ENCODE measurements around the gene TIMM10.
"Not testable (repeated sequence)": the region's sequence is repeated elsewhere in the genome, so short reads cannot be mapped to it uniquely, and the experiment has no call there.

TIMM10 gene

DNA sequence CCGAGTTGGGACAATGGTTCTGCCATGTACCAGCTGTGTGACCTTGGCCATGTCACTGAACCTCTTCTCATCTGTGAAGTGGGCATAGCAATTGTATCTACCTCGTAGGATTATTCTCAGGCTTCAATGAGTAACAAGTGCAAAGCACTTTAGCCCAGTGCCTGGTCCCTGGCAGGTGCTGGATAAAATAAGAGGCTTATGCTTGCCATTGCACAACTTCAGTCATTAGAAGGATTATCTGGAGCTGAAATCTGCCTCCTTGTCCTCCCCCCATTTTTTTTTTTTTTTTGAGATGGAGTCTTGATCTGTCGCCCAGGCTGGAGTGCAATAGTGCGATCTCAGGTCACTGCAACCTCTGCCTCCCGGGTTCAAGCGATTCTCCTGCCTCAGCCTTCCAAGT lies 14.0 kb upstream of the TIMM10 start:
- H3K4me3 ChIP-seq: no peak overlapping the region
- H3K27ac ChIP-seq: no peak overlapping the region

DNA sequence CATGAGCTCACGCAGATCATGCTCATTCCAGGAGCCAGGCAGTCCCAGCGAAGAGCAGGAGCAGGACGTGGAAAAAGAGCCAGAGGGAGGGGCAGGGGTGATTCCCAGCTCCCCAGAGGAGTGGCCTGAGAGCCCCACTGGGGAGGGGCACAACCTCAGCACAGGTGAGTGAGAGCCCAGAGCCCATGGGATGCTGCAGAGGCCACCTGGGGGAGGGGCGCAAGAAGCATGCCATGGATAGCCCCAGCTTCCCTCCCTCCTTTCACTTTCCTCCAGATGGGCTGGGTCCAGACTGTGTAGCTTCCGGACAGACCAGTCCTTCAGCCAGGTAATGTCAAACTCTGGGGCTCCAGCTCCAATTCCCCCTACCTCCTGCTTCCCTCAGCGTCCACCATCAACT lies 13.0 kb upstream of the TIMM10 start:
- Histone ChIP-seq H3K4me3 (no peak overlapping the region), H3K27ac (no peak overlapping the region)

DNA sequence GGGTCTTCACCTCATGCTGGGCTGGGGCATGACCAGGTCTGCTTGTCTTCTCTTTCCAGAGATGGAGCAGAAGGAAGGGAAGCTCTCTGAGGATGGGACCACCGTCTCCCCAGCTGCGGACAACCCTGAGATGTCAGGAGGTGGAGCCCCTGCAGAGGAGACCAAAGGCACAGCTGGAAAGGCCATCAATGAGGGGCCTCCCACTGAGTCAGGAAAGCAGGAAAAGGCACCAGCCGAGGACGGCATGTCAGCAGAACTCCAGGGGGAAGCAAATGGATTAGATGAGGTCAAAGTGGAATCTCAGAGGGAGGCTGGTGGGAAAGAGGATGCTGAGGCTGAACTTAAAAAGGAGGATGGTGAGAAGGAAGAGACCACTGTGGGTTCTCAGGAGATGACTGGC lies 12.0 kb upstream of the TIMM10 start:
- H3K27ac ChIP-seq: no peak overlapping the region
- no peak overlapping the region for H3K4me3 ChIP-seq

DNA sequence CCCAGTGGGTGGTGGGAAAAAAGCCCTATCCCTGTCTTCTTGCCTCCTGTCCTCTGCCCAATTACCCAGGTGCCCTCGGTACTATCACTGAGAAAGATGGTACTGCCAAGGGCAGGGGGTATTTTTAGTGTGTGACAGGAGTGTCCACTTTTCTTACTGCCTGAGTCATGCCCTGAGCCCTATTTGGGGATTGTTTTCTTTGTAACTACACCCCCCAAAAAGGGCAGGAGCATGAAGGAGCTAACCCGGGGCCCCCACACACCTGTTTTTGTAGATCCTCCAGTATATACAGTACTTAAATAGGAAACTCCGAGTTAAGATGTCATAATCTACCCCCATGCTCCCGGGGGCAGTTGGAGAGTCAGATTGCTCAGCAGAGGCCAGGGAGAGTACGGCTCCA lies 10.6 kb upstream of the TIMM10 start:
- no peak overlapping the region for H3K4me3 ChIP-seq
- no peak overlapping the region for H3K27ac ChIP-seq

DNA sequence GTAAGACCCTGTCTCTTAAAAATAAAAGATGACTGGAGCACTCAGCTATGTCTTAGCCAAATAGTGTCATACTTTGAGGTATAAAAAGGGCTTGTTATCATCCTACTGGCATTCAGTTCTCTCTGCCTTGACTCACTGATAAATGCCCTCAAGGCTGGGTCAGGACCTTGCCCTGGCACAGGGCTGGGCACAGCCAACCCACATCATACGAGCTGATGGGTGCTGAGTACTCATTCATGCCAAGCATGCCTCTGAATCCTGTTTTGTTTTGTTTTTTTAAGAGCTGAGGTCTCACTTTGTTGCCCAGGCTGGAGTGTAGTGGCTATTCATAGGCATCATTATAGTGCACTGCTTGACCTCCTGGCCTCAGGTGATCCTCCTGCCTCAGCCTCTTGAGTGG lies 8.8 kb upstream of the TIMM10 start:
- Histone ChIP-seq H3K4me3 (no peak overlapping the region), H3K27ac (no peak overlapping the region)

DNA sequence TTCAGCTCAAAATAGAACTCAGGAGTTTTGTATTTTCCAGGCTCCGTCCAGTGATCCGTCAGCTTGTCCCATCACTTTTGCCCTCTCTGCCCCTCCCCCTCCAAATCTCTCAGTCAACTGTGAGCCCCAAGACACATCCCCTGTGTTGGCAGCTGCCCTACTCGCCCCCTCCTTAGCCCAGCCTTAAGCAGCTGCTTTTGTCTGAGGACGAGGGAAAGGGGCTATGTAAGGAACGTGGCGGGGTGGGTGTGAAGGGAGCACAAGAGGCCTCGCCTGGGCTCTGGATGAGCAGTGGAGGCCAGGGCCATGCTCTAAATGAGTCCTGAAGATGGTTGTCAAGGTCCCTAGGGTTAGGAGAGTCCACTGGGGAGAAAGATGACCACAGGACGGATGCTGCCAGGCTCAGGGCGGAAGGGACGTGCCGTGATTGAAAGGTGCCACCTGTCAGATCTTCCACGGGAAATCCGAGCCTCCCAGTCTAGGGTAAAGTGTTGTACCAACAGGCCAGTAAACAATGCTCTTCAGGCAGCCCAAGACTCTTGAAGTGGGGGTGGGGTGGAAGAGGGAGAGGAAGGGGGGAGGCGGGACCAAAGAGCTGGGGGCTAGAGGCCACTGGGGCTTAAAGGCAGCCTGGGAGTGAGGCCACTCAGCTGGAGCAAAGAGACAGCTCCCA lies 6.5 kb upstream of the TIMM10 start, which contains the start of gene SMTNL1:
Gene SMTNL1 (plus strand): TSS at position 649 of the 673 bp plus-strand sequence. CDS start 5,048 bp downstream, outside the sequence.
- Histone ChIP-seq H3K4me3 (no peak within 1 kb of the TSS), H3K27ac (no peak within 1 kb of the TSS)

DNA sequence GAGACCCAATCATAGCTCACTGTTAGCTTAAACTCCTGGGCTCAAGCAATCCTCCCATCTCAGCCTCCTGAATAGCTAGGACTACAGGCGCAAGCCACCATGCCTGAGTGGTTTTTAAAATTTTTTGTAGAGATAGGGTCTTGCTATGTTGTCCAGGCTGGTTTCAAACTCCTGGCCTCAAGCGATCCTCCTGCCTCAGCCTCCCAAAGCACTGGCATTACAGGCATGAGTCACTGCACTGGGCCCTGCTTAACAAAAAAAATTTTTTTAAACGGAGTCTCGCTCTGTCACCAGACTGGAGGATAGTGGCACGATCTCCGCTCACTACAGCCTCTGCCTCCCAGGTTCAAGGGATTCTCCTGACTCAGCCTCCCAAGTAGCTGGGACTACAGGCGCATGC lies 3.9 kb upstream of the TIMM10 start:
- not testable (repeated sequence) for H3K27ac ChIP-seq, H3K4me3 ChIP-seq

DNA sequence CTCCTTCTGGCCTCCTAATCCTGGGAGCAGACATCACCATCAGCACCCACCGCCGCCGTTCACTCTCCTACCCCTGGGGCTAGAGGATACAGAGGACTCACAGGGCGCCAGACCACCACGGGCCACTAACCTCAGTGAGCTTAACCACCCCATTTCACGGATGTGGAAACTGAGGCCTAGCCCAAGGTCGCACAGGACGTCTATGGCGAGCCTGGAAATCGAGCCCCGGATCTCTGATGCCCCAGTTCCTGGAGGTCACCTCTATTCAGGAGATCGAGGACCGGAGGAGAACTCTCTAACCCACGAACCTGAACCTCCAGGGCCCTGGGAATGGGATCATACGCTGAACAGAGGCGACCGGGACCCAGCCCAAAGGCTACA lies 349 bp downstream of the TIMM10 start:
- Histone ChIP-seq H3K4me3 (peak overlapping the region; percentile 61 to 92 (median 78)), H3K27ac (peak overlapping the region in 20 of 21 experiments; percentile 50 to 87 (median 78))

DNA sequence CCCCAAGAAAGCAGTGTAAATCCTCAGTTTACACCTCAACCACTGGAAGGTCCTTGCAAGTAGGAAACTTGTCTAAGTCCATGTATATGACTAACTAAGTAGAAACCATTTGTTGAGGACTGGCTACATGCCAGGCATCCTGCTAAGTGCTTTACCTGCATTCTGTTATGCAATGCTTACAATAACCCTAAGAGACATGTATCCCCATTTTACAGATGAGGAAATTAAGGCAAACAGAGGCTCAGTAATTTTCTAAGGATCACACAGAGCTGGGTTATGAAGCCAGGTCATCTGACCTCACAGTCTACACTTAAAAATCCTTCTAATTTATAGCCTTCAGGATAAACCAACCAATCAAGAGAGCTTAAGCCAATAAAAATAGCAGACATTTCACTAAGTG lies 1.5 kb downstream of the TIMM10 start:
- H3K4me3 ChIP-seq: no peak overlapping the region
- no peak overlapping the region for H3K27ac ChIP-seq

DNA sequence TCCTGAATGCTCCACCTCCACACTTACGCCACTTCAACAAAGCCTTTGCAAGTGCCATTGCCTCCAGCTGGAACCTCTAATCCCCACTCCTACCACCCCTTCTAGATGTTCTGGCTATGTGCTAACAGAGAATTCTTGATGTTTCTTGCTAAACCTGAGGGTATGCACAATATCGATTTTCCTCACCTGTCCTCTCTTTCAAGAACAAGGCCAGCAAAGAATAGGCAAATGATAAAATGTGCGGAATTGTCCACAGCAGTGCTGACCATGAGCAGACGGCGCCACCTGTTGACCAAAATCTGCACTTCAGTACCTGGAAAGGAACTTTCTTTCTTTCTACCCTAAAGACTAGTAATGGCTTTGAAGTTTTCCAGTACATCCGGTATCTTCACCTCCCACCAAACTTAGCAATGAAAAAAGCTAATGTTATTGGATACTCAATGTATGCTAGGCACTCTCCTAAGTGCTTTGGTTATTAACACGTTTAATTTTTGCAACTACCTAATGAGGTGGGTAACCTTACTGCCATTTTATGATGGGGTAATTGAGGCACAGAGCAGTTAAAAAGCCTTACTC lies 3.4 kb downstream of the TIMM10 start:
- Histone ChIP-seq H3K4me3 (no peak overlapping the region), H3K27ac (no peak overlapping the region)

DNA sequence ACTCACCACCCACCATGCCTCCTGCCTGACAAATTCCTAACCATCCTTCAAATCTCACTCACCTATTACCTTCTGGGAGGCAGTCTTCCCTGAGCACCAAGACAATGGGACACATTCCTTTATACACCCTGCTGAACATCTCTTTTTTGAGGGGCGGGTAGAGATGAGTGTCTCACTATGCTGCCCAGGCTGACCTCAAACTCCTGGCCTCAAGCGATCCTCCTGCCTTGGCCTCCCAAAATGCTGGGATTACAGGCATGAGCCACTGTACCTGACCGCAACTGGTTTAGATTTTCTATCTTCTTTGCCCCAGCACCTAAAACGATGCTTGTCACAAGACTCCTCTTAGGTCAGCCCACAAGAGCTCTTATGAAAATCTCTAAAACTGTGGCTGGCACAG lies 7.1 kb downstream of the TIMM10 start:
- H3K4me3 ChIP-seq: no peak overlapping the region

DNA sequence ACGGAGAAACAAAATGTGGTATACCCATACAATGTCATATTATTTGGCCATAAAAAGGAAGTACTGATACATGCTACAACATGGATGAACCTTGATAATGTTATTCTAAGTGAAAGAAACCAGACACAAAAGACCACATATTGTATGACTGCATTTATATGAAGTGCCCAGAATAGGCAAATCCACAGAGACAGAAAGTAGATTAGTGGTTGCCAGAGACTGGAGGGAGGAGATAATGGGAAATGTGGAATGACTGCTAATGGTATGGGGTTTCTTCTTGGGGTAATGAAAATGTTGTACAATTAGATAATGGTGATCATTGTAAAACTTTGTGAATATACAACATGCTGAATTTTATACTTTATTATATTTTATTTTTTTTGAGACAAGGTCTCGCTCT lies 9.4 kb downstream of the TIMM10 start:
- Histone ChIP-seq H3K27ac (no peak overlapping the region), H3K4me3 (no peak overlapping the region)

More for the DNA sequence above, 7.1 kb downstream of the TIMM10 start:
- H3K27ac ChIP-seq: no peak overlapping the region

DNA sequence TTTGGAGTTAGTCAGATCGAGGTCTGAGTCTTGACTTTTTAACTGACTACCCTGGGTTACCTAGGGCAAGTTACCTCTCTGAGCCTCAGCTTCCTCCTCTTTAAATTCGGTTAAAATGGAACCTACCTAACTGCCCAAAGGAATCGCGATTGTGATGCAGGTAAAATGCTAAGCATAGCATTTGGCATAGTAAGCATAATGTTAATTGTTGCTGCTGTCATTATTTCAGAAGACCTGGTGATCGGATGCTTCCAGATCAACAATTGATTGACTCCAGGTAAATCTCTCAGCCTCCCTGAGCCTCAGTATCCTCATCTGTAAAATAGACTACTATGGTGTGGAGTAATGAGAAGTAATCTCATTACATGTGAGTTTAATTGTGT lies 14.5 kb downstream of the TIMM10 start:
- H3K4me3 ChIP-seq: peak overlapping the region; percentile 56 to 76 (median 73)
- peak overlapping the region in 8 of 21 experiments; percentile 36 to 82 (median 68) for H3K27ac ChIP-seq

DNA sequence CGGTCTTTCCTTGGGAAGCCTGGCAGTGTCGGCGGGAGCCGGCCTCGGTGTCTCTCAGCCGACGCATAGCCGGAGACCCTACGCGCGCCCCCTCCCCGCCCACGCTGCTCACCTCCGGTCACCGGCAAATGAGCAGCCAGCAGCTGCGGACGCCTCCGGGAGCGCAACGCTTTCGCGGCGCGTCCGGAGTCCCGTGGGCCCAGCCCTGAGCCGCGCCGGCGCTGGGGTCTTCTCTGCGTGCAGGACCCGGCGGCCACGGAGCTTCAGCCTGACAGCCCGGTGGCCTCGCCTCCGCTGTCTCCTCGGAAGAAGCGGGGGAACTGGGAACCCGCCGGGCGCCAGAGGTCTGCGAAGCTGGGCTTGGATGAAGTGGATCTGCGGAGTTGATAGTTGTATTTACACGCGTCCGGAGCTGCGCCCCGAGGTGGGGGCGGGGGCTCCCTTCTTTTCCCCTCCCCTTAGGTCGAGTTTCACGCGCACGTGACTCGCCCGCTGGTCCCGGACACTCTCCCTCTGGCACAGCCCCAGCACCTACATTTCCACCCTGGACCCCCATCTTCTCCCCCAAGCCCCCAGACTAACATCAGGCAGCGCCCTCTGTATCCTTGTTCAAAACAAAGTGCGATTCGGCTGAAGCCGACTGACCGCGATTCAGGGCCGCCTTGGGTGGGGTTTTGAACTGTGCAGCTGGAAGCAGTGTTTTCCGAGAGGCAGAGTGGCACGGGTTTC lies 15.1 kb downstream of the TIMM10 start, which contains the start of gene SLC43A1:
Gene SLC43A1 (minus strand): TSS at position 371 of the 729 bp plus-strand sequence. CDS start 1,591 bp downstream, outside the sequence.
- H3K4me3 ChIP-seq: peak within 1 kb of the TSS; percentile 56 to 76 (median 73)
- H3K27ac ChIP-seq: peak within 1 kb of the TSS in 19 of 21 experiments; percentile 3 to 82 (median 64)

DNA sequence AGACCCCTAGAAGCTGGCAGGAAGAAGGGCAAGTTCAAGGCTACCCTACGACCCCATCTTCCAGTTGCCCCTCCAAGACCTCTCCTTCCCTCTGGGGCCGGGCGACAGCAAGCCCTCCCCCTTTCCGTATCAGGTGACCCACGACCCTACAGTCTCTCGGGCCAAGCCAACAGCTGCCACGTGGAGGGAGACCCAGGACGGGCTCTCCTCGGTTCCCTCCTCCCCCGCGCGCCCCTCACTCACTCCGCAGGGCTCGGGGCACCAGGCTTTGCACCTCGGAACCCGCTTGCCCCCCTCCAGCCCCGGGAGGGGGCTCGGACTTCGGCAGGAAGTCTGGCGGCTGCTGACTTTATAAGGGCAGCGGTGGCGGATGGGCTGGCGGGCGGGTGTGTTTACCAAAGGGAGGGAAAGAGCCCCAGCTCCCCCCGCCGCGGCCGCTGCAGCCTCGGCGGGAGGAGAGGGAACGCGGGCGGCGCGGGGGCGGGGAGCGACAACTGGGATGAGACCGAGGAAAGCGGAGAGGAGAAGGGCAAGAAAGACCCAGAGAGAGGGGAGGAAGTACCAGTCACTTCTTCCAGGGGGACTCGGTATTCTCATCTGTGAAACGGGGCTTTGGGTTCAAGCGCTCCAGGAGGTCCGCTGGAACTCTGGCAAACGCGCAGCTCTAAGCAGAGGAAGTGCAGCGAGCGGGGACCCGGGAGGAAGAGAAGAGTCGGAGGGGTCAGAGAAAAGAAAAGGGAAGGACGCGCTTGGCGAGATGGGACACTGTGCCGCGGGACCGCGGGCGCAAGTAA lies 15.8 kb downstream of the TIMM10 start:
- H3K4me3 ChIP-seq: peak overlapping the region; percentile 56 to 76 (median 73)
- H3K27ac ChIP-seq: peak overlapping the region in 19 of 21 experiments; percentile 3 to 82 (median 64)

DNA sequence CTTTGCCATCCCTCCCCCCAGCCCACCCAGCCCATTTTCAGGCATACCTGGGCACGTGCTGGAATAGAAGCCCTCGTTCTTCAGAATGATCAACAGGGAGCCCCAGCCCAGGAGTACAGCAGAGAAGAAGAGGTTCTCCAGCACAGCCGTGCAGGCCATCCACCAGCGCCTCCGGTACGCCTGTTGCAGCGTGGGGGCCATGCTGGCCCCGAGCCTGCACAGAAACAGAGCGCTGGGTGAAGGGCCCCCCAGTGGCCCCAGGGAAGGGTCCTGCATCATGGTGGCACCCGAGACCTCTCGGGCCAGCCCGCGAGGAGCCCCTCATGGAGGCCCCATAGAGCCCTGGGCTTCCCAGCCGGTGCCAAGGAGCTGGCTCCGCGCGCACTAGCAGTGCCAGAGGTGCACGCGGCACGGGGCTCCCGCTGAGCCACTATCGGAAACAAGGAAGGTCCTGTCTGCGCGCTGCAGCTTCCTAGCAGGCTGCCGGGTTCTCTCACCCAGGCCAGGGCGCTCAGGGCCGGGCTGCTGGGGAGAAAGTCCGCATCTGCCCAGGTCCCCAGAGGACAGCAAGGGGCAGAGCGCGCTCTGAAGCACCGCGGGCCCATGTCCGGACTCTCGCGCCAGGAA lies 16.5 kb downstream of the TIMM10 start:
- H3K27ac ChIP-seq: peak overlapping the region in 16 of 21 experiments; percentile 32 to 82 (median 64)

DNA sequence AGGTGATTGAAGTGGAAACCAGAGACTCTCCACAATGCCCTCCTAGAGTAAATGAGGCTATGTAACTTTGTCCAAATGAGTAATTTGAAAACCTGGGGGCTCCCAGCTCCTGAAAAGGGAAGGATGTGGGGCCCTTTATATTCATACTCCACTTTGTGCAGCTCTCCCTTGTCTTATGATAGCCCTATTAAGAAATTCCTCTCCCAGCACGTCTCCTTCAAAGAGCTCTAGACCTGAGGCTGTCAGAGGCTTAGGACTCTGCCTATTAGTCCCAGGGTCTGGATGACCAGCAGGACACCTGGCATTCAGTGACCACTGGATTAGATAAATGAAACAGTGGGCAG lies 17.1 kb downstream of the TIMM10 start:
- H3K27ac ChIP-seq: peak overlapping the region in 8 of 21 experiments; percentile 2 to 82 (median 48)
- peak overlapping the region in 1 of 7 experiments; percentile 56 for H3K4me3 ChIP-seq

More for the DNA sequence above, 16.5 kb downstream of the TIMM10 start:
- peak overlapping the region; percentile 56 to 76 (median 73) for H3K4me3 ChIP-seq

DNA sequence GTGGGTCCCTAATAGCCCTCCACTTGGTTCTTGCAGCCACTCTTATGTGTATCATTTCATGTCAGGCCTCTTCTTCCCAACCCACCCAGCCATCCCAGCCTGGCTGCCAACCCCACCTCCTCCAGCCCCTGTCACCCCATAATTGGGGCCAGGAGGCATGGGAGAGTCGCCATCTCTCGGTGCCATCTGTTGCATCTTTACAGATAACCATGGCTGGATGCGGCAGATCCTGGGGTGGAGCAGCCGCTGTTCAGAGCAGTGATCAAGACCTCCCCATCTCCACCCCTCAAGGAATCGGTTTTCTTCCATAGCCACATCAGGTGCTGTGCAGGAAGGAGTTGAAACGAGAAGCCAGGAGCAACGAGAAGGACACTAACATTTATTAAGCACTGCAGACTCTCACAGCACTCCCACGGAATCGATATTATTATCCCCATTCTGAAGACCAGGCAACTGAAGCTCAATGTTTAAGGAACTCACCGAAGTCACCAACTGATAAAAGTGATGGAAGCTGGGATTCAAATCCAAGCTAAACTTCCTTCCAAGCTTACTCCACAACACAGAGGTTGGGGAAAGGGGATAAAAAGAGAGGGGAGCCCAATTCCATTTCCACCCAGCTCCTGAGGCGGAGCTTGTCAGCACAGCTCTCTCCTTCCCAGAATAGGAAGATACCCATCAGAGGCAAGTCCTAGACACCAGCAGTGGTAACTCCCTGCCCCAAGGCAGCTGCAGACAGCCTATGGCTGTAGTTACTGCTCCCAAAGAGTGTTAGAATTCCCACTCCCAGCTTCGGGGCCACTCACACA lies 17.7 kb downstream of the TIMM10 start:
- Histone ChIP-seq H3K4me3 (no peak overlapping the region), H3K27ac (peak overlapping the region in 7 of 21 experiments; percentile 2 to 82 (median 64))
